ENCODE measurements around the gene TLE5.

The TLE5 gene, protein sequence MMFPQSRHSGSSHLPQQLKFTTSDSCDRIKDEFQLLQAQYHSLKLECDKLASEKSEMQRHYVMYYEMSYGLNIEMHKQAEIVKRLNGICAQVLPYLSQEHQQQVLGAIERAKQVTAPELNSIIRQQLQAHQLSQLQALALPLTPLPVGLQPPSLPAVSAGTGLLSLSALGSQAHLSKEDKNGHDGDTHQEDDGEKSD
- total RNA-seq = 330 to 588 (median 465) reads per million in 3 donors

DNA sequence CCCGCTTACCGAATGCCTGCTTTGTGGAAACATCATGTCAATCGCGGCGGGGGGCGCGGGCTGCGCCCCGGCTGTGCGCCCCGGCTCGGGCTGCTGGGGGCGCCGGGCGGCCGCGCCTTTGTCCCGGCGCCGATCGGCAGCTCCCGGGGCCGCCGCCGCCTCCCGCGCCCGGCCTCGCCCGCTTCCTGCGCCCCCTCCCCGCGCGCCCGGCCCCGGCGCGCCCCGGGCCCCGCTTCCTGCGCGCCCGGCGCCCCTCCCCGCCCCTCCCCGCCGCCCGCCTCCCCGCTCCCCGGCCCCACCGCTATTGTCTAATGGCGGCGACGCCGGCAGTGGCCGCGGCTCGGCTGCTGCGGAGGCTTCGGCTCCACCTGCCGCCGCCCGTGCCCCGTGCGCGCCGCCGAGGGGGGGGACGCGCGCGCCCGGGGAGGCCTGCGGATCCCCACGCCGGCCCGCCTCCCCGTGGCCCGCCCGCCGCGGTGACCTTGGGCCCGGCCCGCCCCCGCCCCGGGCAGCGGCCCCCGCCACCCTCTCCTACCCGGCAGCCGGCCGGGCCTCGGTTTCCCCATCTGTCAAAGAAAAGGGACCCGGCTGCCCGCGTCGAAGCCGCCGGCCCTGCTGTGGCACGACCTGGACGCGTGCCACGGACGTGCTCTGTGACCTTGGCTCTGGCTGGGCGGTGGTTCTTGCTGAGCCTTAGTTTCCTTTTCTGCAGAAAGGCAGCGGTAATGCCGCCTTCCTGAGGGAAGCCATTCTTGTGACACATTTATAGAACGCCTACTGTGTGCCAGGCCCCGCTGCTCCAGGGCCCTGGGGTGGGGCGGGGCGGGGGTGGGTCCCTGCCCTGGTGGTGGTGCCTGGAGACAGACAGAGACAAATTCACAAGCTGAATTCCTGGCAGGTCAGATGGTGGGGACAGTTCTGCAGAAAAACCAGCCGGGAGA, at the start of gene TLE5:
TSS of gene TLE5 (minus strand) at position 331 of the 941 bp plus-strand sequence. CDS start at position 36, 295 bp downstream.
- Histone ChIP-seq H3K27ac (ENCODE audit: insufficient read depth, low read length, poor library complexity, severe bottlenecking) (peak within 1 kb of the TSS; percentile 74), H3K36me3 (ENCODE audit: control insufficient read depth, insufficient read depth, low read length) (peaks cover 29% of the 10 kb centered on the region), H3K4me1 (ENCODE audit: control insufficient read depth, insufficient read depth, low read length, poor library complexity, severe bottlenecking) (peaks cover 35% of the 10 kb centered on the region), H3K4me3 (ENCODE audit: insufficient read depth, low read depth, low read length, poor library complexity, severe bottlenecking) (peak within 1 kb of the TSS; percentile 92), H3K9me3 (ENCODE audit: control insufficient read depth, low read length) (no peaks in the 10 kb centered on the region), H3K27me3 (replicated peaks; ENCODE audit: control insufficient read depth, insufficient read depth, low read length, poor library complexity, severe bottlenecking) (no peaks in the 10 kb centered on the region)
- peak; percentile 63 to 64 (median 64) for DNase-seq

DNA sequence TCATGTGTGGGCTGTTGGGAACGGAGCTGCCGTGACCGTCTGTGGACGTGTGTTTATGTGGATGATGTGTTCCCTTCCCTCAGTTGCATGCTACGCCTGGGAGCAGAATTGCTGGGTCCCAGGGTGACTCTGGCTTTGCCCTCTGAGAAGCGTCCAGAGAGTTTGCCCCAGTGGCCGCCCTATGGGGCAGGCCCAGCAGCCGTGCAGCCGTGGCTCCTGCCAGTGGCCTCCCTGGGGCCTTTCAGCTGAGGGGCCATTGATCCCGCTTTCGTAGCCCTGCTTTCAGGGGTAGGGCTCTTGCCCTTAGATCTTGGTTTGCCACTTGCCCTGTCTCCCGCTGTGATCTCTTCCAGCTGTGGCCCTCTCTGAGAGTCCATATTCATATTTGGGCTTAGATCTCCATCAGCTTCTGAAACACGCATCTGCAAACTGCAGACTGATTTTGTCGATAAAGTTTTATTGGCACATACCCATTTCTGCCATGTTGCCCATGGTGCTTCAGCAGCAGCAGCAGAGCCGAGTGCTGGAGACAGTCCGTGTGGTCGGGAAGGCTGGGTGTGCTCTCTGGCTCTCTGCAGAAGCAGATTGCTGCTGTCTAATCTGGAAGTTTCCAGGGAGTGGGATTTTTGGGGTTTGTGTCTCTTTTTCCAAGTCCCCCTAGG, 49.4 kb upstream of the TLE5 start:
- DNase-seq = no peak
- no peaks in the 10 kb centered on the region for H3K36me3 ChIP-seq (ENCODE audit: control insufficient read depth, insufficient read depth, low read length)
- peaks cover 4% of the 10 kb centered on the region for H3K4me1 ChIP-seq (ENCODE audit: control insufficient read depth, insufficient read depth, low read length, poor library complexity, severe bottlenecking)

DNA sequence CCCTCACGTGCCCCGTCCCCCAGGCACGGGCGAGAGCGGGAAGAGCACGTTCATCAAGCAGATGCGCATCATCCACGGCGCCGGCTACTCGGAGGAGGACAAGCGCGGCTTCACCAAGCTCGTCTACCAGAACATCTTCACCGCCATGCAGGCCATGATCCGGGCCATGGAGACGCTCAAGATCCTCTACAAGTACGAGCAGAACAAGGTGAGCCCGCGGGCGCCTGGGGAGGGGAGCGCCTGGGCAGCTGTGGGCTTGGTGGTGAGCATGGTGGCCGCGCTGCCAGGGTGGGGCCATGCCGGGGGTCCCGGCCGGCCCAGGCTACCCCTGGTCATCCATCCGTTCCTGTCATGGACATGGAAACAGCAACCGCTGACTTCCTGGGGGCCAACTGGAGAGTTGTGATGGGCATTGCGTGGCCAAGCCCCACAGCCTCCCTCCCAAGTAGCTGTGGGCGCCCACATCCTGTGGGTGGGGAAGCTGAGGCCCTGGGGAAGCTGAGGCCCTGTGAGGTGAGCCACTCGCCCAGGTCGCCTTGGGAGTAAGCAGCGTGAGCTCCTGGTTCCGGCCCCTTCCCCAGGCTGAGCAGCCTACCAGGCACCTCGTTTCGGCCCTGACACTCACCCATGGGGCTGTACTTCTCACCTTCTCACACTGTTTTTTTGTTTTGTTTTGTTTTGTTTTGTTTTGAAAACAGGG, 48.0 kb upstream of the TLE5 start:
- no peak overlapping the region for H3K27ac ChIP-seq (ENCODE audit: insufficient read depth, low read length, poor library complexity, severe bottlenecking)
- no peaks in the 10 kb centered on the region for H3K9me3 ChIP-seq (ENCODE audit: control insufficient read depth, low read length)
- no peak for DNase-seq
- peaks cover 4% of the 10 kb centered on the region for H3K4me1 ChIP-seq (ENCODE audit: control insufficient read depth, insufficient read depth, low read length, poor library complexity, severe bottlenecking)
- no peaks in the 10 kb centered on the region for H3K36me3 ChIP-seq (ENCODE audit: control insufficient read depth, insufficient read depth, low read length)
- H3K27me3 ChIP-seq (replicated peaks; ENCODE audit: control insufficient read depth, insufficient read depth, low read length, poor library complexity, severe bottlenecking) = no peaks in the 10 kb centered on the region
- no peak overlapping the region for H3K4me3 ChIP-seq (ENCODE audit: insufficient read depth, low read depth, low read length, poor library complexity, severe bottlenecking)

More for the DNA sequence above, 49.4 kb upstream of the TLE5 start:
- Histone ChIP-seq H3K27ac (ENCODE audit: insufficient read depth, low read length, poor library complexity, severe bottlenecking) (no peak overlapping the region), H3K27me3 (replicated peaks; ENCODE audit: control insufficient read depth, insufficient read depth, low read length, poor library complexity, severe bottlenecking) (no peaks in the 10 kb centered on the region), H3K4me3 (ENCODE audit: insufficient read depth, low read depth, low read length, poor library complexity, severe bottlenecking) (no peak overlapping the region), H3K9me3 (ENCODE audit: control insufficient read depth, low read length) (no peaks in the 10 kb centered on the region)

DNA sequence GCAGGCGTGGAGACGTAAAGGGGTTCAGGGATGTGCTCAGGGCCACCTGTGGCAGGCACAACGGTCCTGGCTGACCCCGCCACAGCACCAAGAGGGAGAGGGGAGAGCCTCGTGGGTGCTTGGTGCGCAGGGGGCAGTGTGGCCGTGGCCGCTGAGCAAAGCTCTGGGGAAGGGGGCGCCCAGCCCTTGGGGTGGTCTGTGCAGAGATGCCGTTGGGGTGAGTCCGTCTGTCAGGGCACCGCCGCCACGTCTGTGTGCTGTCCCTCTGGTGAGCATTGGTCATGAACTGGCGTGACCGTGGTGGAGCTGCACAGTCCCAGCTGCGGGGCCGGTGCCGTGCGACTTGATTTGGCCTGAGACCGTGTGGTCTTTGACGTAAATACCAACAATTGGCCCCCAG, 47.2 kb upstream of the TLE5 start:
- Histone ChIP-seq H3K9me3 (ENCODE audit: control insufficient read depth, low read length) (no peaks in the 10 kb centered on the region), H3K27me3 (replicated peaks; ENCODE audit: control insufficient read depth, insufficient read depth, low read length, poor library complexity, severe bottlenecking) (no peaks in the 10 kb centered on the region), H3K4me3 (ENCODE audit: insufficient read depth, low read depth, low read length, poor library complexity, severe bottlenecking) (no peak overlapping the region), H3K36me3 (ENCODE audit: control insufficient read depth, insufficient read depth, low read length) (no peaks in the 10 kb centered on the region), H3K4me1 (ENCODE audit: control insufficient read depth, insufficient read depth, low read length, poor library complexity, severe bottlenecking) (peaks cover 4% of the 10 kb centered on the region), H3K27ac (ENCODE audit: insufficient read depth, low read length, poor library complexity, severe bottlenecking) (no peak overlapping the region)
- DNase-seq = no peak

DNA sequence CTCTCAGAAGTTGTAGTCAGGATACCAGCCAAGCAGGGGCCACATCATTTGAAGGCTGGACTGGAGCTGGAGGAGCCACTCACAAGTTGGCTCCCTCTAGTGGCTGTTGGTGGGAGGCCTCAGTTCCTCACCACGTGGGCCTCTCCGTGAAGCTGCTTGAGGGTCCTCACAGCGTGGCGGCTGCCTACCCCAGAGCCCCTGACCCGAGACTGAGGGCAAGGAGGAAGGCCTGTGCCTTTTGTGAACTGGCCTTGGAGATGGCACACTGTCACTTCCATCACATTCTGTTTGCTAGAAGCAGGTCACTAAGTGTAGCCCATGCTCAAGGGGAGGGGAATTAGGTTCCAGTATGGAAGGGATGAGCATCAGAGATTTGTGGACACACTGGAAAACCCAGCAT, 46.5 kb upstream of the TLE5 start:
- Histone ChIP-seq H3K4me3 (ENCODE audit: insufficient read depth, low read depth, low read length, poor library complexity, severe bottlenecking) (no peak overlapping the region), H3K36me3 (ENCODE audit: control insufficient read depth, insufficient read depth, low read length) (no peaks in the 10 kb centered on the region), H3K27me3 (replicated peaks; ENCODE audit: control insufficient read depth, insufficient read depth, low read length, poor library complexity, severe bottlenecking) (no peaks in the 10 kb centered on the region), H3K9me3 (ENCODE audit: control insufficient read depth, low read length) (no peaks in the 10 kb centered on the region), H3K4me1 (ENCODE audit: control insufficient read depth, insufficient read depth, low read length, poor library complexity, severe bottlenecking) (peaks cover 4% of the 10 kb centered on the region), H3K27ac (ENCODE audit: insufficient read depth, low read length, poor library complexity, severe bottlenecking) (no peak overlapping the region)
- peak; percentile 38 to 58 (median 45) for DNase-seq

DNA sequence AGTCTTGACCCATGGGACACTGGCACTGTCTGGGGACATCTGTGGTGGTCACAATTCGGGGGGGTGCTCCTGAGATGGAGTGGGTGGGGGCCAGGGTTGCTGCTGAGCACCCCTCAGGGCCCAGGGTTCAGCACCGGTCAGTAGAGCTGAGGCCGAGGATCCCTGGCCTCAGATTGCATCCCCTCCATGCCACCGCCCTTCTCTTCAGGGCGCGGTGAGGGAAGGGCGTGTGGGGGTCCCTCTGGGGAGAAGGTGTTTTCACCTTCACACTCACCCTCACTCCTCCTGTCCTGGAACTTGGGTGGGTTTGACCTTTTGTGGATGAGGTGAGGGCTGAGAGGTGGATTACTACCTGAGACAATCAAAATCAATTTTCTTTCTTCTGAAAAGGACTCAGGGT, 45.4 kb upstream of the TLE5 start:
- Histone ChIP-seq H3K4me3 (ENCODE audit: insufficient read depth, low read depth, low read length, poor library complexity, severe bottlenecking) (no peak overlapping the region), H3K27ac (ENCODE audit: insufficient read depth, low read length, poor library complexity, severe bottlenecking) (no peak overlapping the region), H3K36me3 (ENCODE audit: control insufficient read depth, insufficient read depth, low read length) (no peaks in the 10 kb centered on the region), H3K9me3 (ENCODE audit: control insufficient read depth, low read length) (no peaks in the 10 kb centered on the region), H3K4me1 (ENCODE audit: control insufficient read depth, insufficient read depth, low read length, poor library complexity, severe bottlenecking) (peaks cover 4% of the 10 kb centered on the region), H3K27me3 (replicated peaks; ENCODE audit: control insufficient read depth, insufficient read depth, low read length, poor library complexity, severe bottlenecking) (no peaks in the 10 kb centered on the region)
- no peak for DNase-seq

DNA sequence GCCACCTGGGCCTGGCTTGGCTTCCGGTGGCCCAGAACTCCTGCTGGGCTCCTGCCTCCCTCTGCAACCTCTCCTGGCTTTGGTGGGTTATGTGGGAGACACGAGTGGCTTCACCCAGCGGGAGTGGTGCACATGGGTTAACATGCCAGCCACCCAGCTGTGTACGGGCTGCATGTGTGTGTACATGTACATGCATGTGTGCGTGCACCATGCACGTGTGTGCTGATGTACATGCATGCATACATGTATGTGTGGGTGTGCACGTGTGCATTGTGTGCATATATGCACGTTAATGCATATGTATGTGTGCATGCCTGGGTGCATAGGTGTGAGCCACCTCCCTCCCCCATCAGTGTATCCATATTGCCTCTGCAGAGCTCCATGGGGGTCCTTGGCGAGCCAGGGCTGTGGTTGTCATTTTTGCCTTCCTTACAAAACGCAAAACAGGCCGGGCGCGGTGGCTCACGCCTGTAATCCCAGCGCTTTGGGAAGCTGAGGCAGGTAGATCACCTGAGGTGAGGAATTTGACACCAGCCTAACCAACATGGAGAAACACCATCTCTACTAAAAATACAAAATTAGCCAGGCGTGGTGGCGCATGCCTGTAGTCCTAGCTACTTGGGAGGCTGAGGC, 44.3 kb upstream of the TLE5 start:
- Histone ChIP-seq H3K4me1 (ENCODE audit: control insufficient read depth, insufficient read depth, low read length, poor library complexity, severe bottlenecking) (peaks cover 4% of the 10 kb centered on the region), H3K4me3 (ENCODE audit: insufficient read depth, low read depth, low read length, poor library complexity, severe bottlenecking) (no peak overlapping the region), H3K27me3 (replicated peaks; ENCODE audit: control insufficient read depth, insufficient read depth, low read length, poor library complexity, severe bottlenecking) (no peaks in the 10 kb centered on the region), H3K27ac (ENCODE audit: insufficient read depth, low read length, poor library complexity, severe bottlenecking) (no peak overlapping the region), H3K36me3 (ENCODE audit: control insufficient read depth, insufficient read depth, low read length) (no peaks in the 10 kb centered on the region), H3K9me3 (ENCODE audit: control insufficient read depth, low read length) (no peaks in the 10 kb centered on the region)
- DNase-seq = no peak

DNA sequence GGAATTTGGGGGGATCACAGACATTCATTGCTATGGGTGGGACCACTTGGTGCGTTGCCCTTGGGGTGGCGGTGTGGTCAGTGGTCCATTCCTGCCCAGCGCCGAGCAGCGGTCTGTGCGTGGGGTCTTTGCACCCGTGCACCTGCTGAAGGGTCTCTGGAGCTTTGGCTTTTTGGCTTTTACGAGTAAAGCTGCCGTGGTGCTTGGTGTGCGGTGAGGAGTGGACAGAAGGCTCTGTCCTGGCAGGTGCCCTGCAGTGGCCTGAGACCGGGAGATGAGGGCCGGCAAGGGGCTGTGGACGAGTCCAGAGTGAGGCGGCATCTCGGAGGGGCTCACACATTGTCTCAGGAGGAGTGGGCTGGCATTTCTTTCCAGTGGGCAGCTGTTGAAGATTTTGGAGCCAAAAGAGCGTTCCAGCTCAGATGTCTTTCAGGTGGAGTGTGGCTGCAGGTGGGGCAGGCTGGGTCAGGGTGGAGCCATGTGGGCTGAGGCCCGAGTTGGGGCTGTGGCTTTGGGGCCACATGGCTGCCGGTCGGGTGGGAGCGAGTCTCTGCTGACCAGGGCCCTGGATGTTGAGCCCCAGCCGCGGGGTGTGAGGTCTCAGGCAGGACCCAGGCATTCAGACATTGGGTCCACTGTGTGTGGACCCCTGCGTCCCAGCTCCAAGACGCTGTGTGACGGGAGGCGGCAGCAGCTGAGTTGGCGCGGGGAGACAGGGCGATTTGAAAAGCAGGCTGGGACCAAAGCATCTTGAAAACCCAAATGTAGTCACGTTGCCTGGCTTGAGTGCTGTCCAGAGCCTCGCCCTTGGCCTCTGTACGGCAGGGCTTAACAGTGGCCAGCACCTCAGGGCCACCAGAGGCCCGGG, 43.6 kb upstream of the TLE5 start:
- Histone ChIP-seq H3K9me3 (ENCODE audit: control insufficient read depth, low read length) (no peaks in the 10 kb centered on the region), H3K4me3 (ENCODE audit: insufficient read depth, low read depth, low read length, poor library complexity, severe bottlenecking) (no peak overlapping the region), H3K27me3 (replicated peaks; ENCODE audit: control insufficient read depth, insufficient read depth, low read length, poor library complexity, severe bottlenecking) (no peaks in the 10 kb centered on the region), H3K27ac (ENCODE audit: insufficient read depth, low read length, poor library complexity, severe bottlenecking) (no peak overlapping the region), H3K36me3 (ENCODE audit: control insufficient read depth, insufficient read depth, low read length) (no peaks in the 10 kb centered on the region), H3K4me1 (ENCODE audit: control insufficient read depth, insufficient read depth, low read length, poor library complexity, severe bottlenecking) (peaks cover 4% of the 10 kb centered on the region)
- no peak for DNase-seq

DNA sequence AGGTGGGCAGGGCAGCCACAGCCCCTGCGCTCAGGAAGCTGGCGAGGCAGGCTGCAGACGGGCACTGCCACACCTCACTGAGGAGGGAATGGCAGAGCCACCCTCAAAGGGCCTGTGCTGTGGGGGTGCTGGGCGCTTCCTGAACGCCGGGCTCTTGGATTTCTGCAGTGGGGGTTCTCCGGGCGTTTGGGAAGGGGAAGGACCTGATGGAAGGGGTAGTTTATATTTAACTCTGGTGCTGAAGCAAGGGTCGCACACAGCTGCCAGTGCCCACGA, 42.4 kb upstream of the TLE5 start:
- H3K9me3 ChIP-seq (ENCODE audit: control insufficient read depth, low read length) = no peaks in the 10 kb centered on the region
- no peaks in the 10 kb centered on the region for H3K27me3 ChIP-seq (replicated peaks; ENCODE audit: control insufficient read depth, insufficient read depth, low read length, poor library complexity, severe bottlenecking)
- no peaks in the 10 kb centered on the region for H3K36me3 ChIP-seq (ENCODE audit: control insufficient read depth, insufficient read depth, low read length)
- H3K4me1 ChIP-seq (ENCODE audit: control insufficient read depth, insufficient read depth, low read length, poor library complexity, severe bottlenecking) = peaks cover 4% of the 10 kb centered on the region
- no peak overlapping the region for H3K4me3 ChIP-seq (ENCODE audit: insufficient read depth, low read depth, low read length, poor library complexity, severe bottlenecking)
- no peak for DNase-seq
- H3K27ac ChIP-seq (ENCODE audit: insufficient read depth, low read length, poor library complexity, severe bottlenecking) = no peak overlapping the region
